GM04503 (cell line): ENCODE measurements around the gene IPPK.
A peak's percentile ranks its signal among the peaks of the same experiment; 100 is the strongest.

Experiments
- DNase-seq: peaks from one replicate; pipeline ENCODE4 v3.0.0-alpha.2; 2012; ENCODE audit warnings: low read depth

The IPPK gene

GRCh38 chr9:92656537-92656925 lies 13.4 kb downstream of the IPPK start:
- no peak for DNase-seq

GRCh38 chr9:92655896-92656536 lies 13.9 kb downstream of the IPPK start:
- no peak for DNase-seq

- DNase-seq, result no peak
These were observed 14.6 kb downstream of the IPPK start for GRCh38 chr9:92655366-92655765.

- no peak for DNase-seq
These were observed 15.2 kb downstream of the IPPK start for GRCh38 chr9:92654481-92655301.

- DNase-seq, result no peak
These were observed 17.5 kb downstream of the IPPK start for GRCh38 chr9:92652461-92652860.

- DNase-seq, result peak; percentile 49
These were observed 18.9 kb downstream of the IPPK start for GRCh38 chr9:92650839-92651621.

- DNase-seq, result no peak
These were observed 19.6 kb downstream of the IPPK start for GRCh38 chr9:92650296-92650695.

GRCh38 chr9:92649007-92649406 lies 20.9 kb downstream of the IPPK start:
- DNase-seq, result no peak

GRCh38 chr9:92648474-92648971 lies 21.4 kb downstream of the IPPK start:
- no peak for DNase-seq

- no peak for DNase-seq
These were observed 22.1 kb downstream of the IPPK start for GRCh38 chr9:92647671-92648473.

GRCh38 chr9:92645041-92645440 lies 24.9 kb downstream of the IPPK start:
- DNase-seq, result no peak

- DNase-seq, result no peak
These were observed 25.7 kb downstream of the IPPK start for GRCh38 chr9:92644278-92644677.

- DNase-seq, result no peak
These were observed 27.4 kb downstream of the IPPK start for GRCh38 chr9:92642564-92642963.

- DNase-seq, result no peak
These were observed 27.9 kb downstream of the IPPK start for GRCh38 chr9:92642041-92642451.

- DNase-seq, result no peak
These were observed 28.7 kb downstream of the IPPK start for GRCh38 chr9:92641092-92641809.

- no peak for DNase-seq
These were observed 29.4 kb downstream of the IPPK start for GRCh38 chr9:92640398-92641091.

GRCh38 chr9:92639791-92640271 lies 30.1 kb downstream of the IPPK start:
- DNase-seq, result no peak

GRCh38 chr9:92639124-92639523 lies 30.8 kb downstream of the IPPK start:
- DNase-seq, result no peak

GRCh38 chr9:92638621-92639101 lies 31.3 kb downstream of the IPPK start:
- DNase-seq, result no peak
